ENCODE data around the gene IDS.
"Not testable (repeated sequence)": the region's sequence is repeated elsewhere in the genome, so short reads cannot be mapped to it uniquely, and the experiment has no call there.

IDS gene

GRCh38 chrX:149540131-149540620, 35.1 kb upstream of the IDS start:
- no peaks in the 10 kb centered on the region for H3K9me3 ChIP-seq (ENCODE audit: control insufficient read depth, low read length)
- H3K4me3 ChIP-seq (ENCODE audit: low read length) = peak overlapping the region; percentile 56
- H3K9ac ChIP-seq (ENCODE audit: low read length) = peak overlapping the region; percentile 61
- no peaks in the 10 kb centered on the region for H3K27me3 ChIP-seq (ENCODE audit: control insufficient read depth, insufficient read depth, low read length)
- H3K36me3 ChIP-seq (ENCODE audit: control insufficient read depth, insufficient read depth, low read length) = no peaks in the 10 kb centered on the region
- peaks cover 4% of the 10 kb centered on the region for H3K4me1 ChIP-seq (ENCODE audit: control insufficient read depth, insufficient read depth, low read length)

GRCh38 chrX:149539283-149540130, 34.4 kb upstream of the IDS start:
- Histone ChIP-seq H3K4me1 (ENCODE audit: control insufficient read depth, insufficient read depth, low read length) (peaks cover 4% of the 10 kb centered on the region), H3K9ac (ENCODE audit: low read length) (no peak overlapping the region), H3K4me3 (ENCODE audit: low read length) (no peak overlapping the region), H3K9me3 (ENCODE audit: control insufficient read depth, low read length) (no peaks in the 10 kb centered on the region), H3K27me3 (ENCODE audit: control insufficient read depth, insufficient read depth, low read length) (no peaks in the 10 kb centered on the region), H3K36me3 (ENCODE audit: control insufficient read depth, insufficient read depth, low read length) (no peaks in the 10 kb centered on the region)

GRCh38 chrX:149537474-149537873, 32.4 kb upstream of the IDS start:
- not testable (repeated sequence) for H3K4me1 ChIP-seq (ENCODE audit: control insufficient read depth, insufficient read depth, low read length); H3K9ac ChIP-seq (ENCODE audit: low read length); H3K27me3 ChIP-seq (ENCODE audit: control insufficient read depth, insufficient read depth, low read length); H3K9me3 ChIP-seq (ENCODE audit: control insufficient read depth, low read length); H3K36me3 ChIP-seq (ENCODE audit: control insufficient read depth, insufficient read depth, low read length); H3K4me3 ChIP-seq (ENCODE audit: low read length)

- not testable (repeated sequence) for H3K4me3 ChIP-seq (ENCODE audit: low read length); H3K9me3 ChIP-seq (ENCODE audit: control insufficient read depth, low read length); H3K9ac ChIP-seq (ENCODE audit: low read length); H3K27me3 ChIP-seq (ENCODE audit: control insufficient read depth, insufficient read depth, low read length); H3K4me1 ChIP-seq (ENCODE audit: control insufficient read depth, insufficient read depth, low read length); H3K36me3 ChIP-seq (ENCODE audit: control insufficient read depth, insufficient read depth, low read length)
These were observed 30.0 kb upstream of the IDS start for GRCh38 chrX:149534926-149535602.

- not testable (repeated sequence) for H3K9me3 ChIP-seq (ENCODE audit: control insufficient read depth, low read length)
These were observed 28.9 kb upstream of the IDS start for GRCh38 chrX:149533999-149534398.

GRCh38 chrX:149532868-149533267, 27.8 kb upstream of the IDS start:
- not testable (repeated sequence) for H3K36me3 ChIP-seq (ENCODE audit: control insufficient read depth, insufficient read depth, low read length); H3K9me3 ChIP-seq (ENCODE audit: control insufficient read depth, low read length); H3K4me1 ChIP-seq (ENCODE audit: control insufficient read depth, insufficient read depth, low read length); H3K9ac ChIP-seq (ENCODE audit: low read length); H3K4me3 ChIP-seq (ENCODE audit: low read length); H3K27me3 ChIP-seq (ENCODE audit: control insufficient read depth, insufficient read depth, low read length)

More at GRCh38 chrX:149533999-149534398, 28.9 kb upstream of the IDS start:
- H3K27me3 ChIP-seq (ENCODE audit: control insufficient read depth, insufficient read depth, low read length); H3K4me1 ChIP-seq (ENCODE audit: control insufficient read depth, insufficient read depth, low read length); H3K4me3 ChIP-seq (ENCODE audit: low read length); H3K36me3 ChIP-seq (ENCODE audit: control insufficient read depth, insufficient read depth, low read length); H3K9ac ChIP-seq (ENCODE audit: low read length): not testable (repeated sequence)

- no peaks in the 10 kb centered on the region for H3K27me3 ChIP-seq (ENCODE audit: control insufficient read depth, insufficient read depth, low read length)
- no peaks in the 10 kb centered on the region for H3K4me1 ChIP-seq (ENCODE audit: control insufficient read depth, insufficient read depth, low read length)
- no peaks in the 10 kb centered on the region for H3K9me3 ChIP-seq (ENCODE audit: control insufficient read depth, low read length)
- no peaks in the 10 kb centered on the region for H3K36me3 ChIP-seq (ENCODE audit: control insufficient read depth, insufficient read depth, low read length)
- H3K4me3 ChIP-seq (ENCODE audit: low read length) = no peak overlapping the region
- H3K9ac ChIP-seq (ENCODE audit: low read length) = no peak overlapping the region
These were observed 26.5 kb upstream of the IDS start for GRCh38 chrX:149531599-149531998.

GRCh38 chrX:149528381-149528780, 23.3 kb upstream of the IDS start:
- Histone ChIP-seq H3K9ac (ENCODE audit: low read length) (no peak overlapping the region), H3K4me3 (ENCODE audit: low read length) (no peak overlapping the region), H3K27me3 (ENCODE audit: control insufficient read depth, insufficient read depth, low read length) (no peaks in the 10 kb centered on the region), H3K4me1 (ENCODE audit: control insufficient read depth, insufficient read depth, low read length) (no peaks in the 10 kb centered on the region), H3K36me3 (ENCODE audit: control insufficient read depth, insufficient read depth, low read length) (no peaks in the 10 kb centered on the region), H3K9me3 (ENCODE audit: control insufficient read depth, low read length) (no peaks in the 10 kb centered on the region)

GRCh38 chrX:149527705-149528104, 22.6 kb upstream of the IDS start:
- H3K4me3 ChIP-seq (ENCODE audit: low read length) = no peak overlapping the region
- no peaks in the 10 kb centered on the region for H3K27me3 ChIP-seq (ENCODE audit: control insufficient read depth, insufficient read depth, low read length)
- peaks cover 6% of the 10 kb centered on the region for H3K4me1 ChIP-seq (ENCODE audit: control insufficient read depth, insufficient read depth, low read length)
- no peak overlapping the region for H3K9ac ChIP-seq (ENCODE audit: low read length)
- no peaks in the 10 kb centered on the region for H3K36me3 ChIP-seq (ENCODE audit: control insufficient read depth, insufficient read depth, low read length)
- H3K9me3 ChIP-seq (ENCODE audit: control insufficient read depth, low read length) = no peaks in the 10 kb centered on the region

GRCh38 chrX:149526318-149527033, 21.4 kb upstream of the IDS start:
- not testable (repeated sequence) for H3K9ac ChIP-seq (ENCODE audit: low read length); H3K4me3 ChIP-seq (ENCODE audit: low read length); H3K9me3 ChIP-seq (ENCODE audit: control insufficient read depth, low read length); H3K27me3 ChIP-seq (ENCODE audit: control insufficient read depth, insufficient read depth, low read length); H3K36me3 ChIP-seq (ENCODE audit: control insufficient read depth, insufficient read depth, low read length)
- peaks cover 13% of the 10 kb centered on the region for H3K4me1 ChIP-seq (ENCODE audit: control insufficient read depth, insufficient read depth, low read length)

- H3K27me3 ChIP-seq (ENCODE audit: control insufficient read depth, insufficient read depth, low read length); H3K4me3 ChIP-seq (ENCODE audit: low read length); H3K9ac ChIP-seq (ENCODE audit: low read length); H3K36me3 ChIP-seq (ENCODE audit: control insufficient read depth, insufficient read depth, low read length); H3K9me3 ChIP-seq (ENCODE audit: control insufficient read depth, low read length): not testable (repeated sequence)
- H3K4me1 ChIP-seq (ENCODE audit: control insufficient read depth, insufficient read depth, low read length) = peaks cover 13% of the 10 kb centered on the region
These were observed 20.8 kb upstream of the IDS start for GRCh38 chrX:149525903-149526302.

- peaks cover 13% of the 10 kb centered on the region for H3K4me1 ChIP-seq (ENCODE audit: control insufficient read depth, insufficient read depth, low read length)
- not testable (repeated sequence) for H3K4me3 ChIP-seq (ENCODE audit: low read length); H3K9ac ChIP-seq (ENCODE audit: low read length); H3K27me3 ChIP-seq (ENCODE audit: control insufficient read depth, insufficient read depth, low read length); H3K9me3 ChIP-seq (ENCODE audit: control insufficient read depth, low read length); H3K36me3 ChIP-seq (ENCODE audit: control insufficient read depth, insufficient read depth, low read length)
These were observed 20.3 kb upstream of the IDS start for GRCh38 chrX:149525389-149525788.
